ENCODE results near the gene EPB42.

DNA sequence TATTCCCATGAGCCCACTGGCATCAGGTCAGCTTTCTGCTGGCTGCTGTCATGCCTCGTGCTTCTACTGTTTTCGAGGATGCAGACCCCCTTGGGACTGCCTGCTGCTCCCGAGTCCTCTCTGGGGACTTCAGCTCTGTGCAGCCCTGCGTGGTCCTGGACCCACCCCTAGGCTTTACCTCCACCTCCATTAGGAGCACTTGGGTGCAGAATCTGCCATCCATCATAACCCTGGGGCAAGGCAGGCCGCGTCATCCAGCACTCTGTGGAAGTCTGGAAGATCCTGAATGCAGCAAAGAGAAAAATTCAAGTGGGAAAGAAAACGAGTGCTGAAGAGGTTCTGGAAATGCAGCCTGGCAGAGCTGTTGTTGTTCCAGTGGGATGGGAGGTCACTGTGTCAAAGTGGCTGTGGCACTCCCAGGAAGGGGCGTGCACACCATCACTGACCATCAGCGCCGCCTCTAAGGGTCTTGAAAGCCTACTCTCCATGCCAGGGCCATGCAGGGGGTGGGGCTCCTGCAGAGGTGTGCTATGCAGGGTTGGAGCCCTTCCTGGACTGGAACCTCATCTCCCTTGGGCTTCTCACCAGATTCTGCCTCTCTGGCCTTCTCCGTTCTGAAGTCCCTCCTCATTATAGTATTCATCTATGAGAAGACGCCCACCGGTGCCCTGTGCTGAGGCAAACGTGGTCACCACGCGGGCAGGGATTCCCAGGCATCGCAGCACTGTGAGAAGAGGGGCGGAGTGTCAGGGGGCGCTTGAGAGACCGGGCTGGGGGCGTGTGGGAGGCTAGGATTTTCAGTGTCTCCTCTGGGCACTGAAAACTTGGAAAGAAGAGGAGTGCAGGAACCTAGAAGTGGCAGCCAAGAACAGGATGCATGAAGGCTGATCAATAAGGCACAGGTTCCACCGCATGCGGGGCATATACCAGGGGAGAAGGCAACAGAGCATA, 12.5 kb downstream of the EPB42 start:
- TF ChIP-seq, protein P1, sequence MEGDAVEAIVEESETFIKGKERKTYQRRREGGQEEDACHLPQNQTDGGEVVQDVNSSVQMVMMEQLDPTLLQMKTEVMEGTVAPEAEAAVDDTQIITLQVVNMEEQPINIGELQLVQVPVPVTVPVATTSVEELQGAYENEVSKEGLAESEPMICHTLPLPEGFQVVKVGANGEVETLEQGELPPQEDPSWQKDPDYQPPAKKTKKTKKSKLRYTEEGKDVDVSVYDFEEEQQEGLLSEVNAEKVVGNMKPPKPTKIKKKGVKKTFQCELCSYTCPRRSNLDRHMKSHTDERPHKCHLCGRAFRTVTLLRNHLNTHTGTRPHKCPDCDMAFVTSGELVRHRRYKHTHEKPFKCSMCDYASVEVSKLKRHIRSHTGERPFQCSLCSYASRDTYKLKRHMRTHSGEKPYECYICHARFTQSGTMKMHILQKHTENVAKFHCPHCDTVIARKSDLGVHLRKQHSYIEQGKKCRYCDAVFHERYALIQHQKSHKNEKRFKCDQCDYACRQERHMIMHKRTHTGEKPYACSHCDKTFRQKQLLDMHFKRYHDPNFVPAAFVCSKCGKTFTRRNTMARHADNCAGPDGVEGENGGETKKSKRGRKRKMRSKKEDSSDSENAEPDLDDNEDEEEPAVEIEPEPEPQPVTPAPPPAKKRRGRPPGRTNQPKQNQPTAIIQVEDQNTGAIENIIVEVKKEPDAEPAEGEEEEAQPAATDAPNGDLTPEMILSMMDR (IDR thresholded peaks at IDR 0.05; ENCODE audit: insufficient read depth, low read length, poor library complexity, severe bottlenecking) = no peak
- no peak for TF ChIP-seq EZH2phosphoT487 (conservative IDR thresholded peaks at IDR 0.05; ENCODE audit: low read length)
